GM19238 (cell line): ENCODE results near the gene INS.
"Not testable (repeated sequence)": the region's sequence is repeated elsewhere in the genome, so short reads cannot be mapped to it uniquely, and the experiment has no call there.

ENCODE experiments used
- DNase-seq: peaks from one replicate; pipeline ENCODE4 v3.0.0; 2011; ENCODE audit warnings: low spot score; ENCODE audit not compliant: insufficient read length

The INS gene

GRCh38 chr11:2182075-2182474, 21.1 kb upstream of the INS start:
- no peak for DNase-seq

DNA sequence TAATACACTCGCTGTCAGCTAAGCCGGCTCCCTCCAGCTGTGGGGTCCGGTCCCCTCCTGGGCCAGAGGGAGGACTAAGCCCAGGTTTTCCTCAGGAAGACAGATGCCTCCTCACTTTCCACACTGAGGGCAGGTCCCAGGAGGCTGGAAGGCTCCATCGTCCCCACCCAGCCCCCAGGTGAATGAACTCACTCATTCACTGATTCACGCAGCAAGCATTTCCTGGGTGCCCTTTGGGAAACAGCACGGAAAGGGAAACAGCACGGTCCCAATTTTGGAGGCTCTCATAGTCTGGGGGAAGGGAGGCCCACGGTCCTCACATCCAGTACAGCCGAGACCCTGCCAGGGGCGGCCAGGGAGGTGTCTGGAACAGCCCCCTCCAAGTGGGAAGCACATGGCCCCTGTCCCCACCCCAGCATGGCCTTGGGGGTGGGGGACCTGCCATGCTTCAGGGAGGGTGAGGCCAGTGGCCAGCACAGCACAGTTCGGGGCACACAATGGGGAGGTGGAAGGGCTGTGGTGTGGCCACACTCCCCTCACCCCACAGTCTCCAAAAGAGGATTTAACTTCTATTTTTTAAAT, 19.9 kb upstream of the INS start:
- DNase-seq: no peak

GRCh38 chr11:2180347-2180746, 19.3 kb upstream of the INS start:
- DNase-seq: no peak

GRCh38 chr11:2179516-2179915, 18.5 kb upstream of the INS start:
- DNase-seq: no peak

DNA sequence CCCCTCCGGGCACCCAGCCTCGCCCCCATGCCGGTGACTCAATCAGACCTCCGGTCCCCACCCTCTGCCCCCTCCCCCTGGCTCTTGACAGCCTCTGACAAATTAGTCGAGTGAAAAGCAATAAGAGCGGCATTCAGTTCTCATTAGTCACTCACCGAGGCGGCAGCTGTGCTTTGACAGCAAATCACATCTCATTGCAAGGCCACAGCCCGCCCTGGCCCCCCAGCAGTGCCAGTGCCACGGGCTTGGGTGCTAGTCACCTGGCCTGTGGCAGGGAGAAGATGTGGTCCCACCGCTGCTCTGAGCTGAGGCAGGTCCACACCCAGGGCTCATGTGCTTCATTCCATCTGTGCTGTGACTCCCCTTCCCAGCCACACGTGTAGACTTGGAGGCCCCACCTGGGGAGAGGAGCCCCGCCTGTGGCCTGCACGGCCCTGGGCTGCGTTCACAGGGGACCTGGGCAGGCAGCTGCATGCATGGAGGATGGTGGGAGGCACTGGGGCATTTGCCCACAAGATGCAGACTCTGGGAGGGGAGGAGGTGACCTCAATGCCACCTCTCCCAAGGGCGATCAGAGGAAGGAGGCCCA, 18.0 kb upstream of the INS start:
- DNase-seq: no peak

DNA sequence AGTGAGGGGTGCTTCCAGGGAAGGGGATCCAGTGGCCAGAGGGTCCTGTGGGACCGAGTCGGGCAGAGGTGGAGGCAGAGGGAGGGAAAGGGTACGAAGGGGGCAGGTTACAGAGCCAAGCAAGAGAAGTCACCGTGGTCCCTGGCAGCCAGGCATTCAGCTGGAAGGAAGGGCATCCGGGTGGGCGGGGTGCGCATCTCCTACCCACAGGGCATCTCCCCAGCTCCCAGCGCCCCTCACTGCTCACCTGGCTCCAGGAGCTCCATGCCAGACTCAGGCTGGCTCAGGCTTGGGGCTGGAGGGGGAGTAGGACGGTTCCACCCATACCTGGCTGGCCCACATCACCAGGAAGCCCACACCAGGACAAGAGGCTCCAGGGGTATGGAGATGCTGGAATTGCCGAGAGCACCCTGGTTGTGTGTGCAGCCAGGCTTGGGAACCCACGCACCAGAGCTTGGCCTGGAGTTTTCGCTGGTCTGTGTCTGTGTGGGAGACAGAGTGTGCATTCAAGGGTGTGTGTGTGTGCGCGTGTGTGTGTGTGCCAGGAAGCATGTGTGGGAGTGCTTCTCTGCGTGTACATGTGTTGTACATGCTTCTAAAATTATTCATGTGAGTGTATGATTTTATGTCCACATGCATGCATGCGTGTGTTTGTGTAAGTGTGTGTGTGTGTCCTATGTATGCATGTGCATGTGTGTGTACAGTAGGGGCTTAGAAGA, 17.2 kb upstream of the INS start:
- DNase-seq: not testable (repeated sequence)

GRCh38 chr11:2177076-2177475, 16.1 kb upstream of the INS start:
- no peak for DNase-seq

- DNase-seq: no peak
Measured at GRCh38 chr11:2176389-2176900, 15.4 kb upstream of the INS start.

DNA sequence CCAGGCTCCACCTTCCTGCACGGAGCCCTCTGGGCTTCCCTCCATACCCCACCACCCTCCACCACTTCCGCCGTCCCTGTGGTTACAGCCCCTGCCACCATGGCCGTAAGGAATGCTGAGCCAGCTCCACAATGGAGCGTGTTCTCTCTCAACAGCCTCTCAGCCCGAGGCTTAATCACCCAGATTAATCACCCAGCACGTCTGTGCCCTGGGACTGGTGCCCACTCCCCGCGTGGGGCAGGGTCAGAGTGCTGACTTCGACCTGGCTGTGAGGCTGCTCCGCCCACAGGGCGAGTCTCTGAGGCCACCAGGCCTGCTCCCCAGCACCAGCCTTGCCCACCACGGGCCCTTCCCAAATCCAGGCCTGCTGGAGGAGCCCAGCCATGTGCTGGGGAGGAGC, 14.7 kb upstream of the INS start:
- no peak for DNase-seq

GRCh38 chr11:2174361-2174760, 13.4 kb upstream of the INS start:
- no peak for DNase-seq

GRCh38 chr11:2173761-2174160, 12.8 kb upstream of the INS start:
- DNase-seq: no peak

DNA sequence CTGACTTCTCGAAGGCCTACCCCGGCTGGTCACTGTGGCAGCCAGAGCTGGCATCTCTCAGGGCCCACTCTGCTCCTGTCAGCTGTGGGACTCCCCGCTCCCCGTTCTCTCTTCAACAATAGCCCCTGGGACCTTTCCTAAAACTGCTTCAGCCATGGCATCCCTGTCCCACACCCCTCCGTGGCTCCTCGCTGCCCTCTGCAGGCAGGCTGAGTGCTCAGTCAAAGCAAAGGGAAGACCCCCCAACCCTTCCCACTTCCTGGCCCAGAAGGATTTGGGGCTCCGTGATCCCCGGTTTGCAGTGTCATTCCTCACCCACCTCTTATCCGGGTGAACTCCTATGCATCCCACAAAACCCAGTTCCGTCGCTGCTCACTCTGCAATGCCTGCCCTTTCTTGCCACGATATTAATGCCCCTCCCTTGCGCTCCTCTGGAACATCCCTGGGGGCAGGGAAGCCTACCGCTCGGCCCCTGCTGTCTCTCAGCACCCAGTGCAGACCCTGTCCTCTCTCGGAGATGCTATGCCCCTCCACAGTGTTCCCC, 12.2 kb upstream of the INS start:
- no peak for DNase-seq

DNA sequence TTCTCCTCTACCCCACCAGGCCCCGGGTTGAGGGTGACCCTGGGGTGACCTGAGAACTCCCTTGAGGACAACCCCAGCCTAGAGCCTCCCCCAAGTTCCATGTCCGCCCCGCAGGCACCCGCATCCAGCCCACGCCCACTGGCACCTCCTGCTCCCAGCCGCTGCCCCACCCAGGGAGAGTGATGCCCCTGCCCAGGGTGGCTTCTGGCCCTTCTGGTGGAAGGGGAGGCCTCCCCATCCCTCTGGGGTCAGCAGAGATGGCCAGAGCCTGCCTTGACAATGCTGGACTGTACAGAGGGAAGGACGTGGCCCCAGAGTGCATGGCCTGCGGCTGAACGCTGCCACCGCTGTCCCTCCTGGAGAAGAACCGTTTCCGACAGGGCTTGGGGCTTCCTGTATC, 11.7 kb upstream of the INS start:
- DNase-seq: no peak

DNA sequence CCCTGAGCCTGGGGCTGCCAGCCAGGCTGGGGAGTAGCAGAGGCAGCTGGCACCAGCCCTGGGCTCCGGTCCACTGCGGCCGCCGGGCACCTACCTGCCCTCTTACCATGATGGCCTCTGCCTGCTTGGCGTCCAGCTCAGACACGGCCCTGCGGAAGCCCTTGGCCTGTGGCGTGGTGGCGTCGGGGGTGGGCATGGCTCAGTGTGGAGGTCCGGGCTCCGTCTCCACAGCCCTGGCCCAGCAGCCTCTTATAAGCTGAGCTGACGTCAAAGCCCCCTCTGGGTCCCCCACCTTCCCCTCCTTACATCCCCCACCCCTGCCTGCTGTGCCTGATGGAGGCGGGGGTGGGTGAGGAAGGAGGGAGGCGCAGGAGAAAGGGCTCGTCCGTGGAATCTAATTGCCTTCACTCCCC, 10.6 kb upstream of the INS start, which contains the start of gene TH:
TH (minus strand) TSS at position 225 of the 413 bp plus-strand sequence; CDS start at position 196, 29 bp downstream.
- no peak for DNase-seq

DNA sequence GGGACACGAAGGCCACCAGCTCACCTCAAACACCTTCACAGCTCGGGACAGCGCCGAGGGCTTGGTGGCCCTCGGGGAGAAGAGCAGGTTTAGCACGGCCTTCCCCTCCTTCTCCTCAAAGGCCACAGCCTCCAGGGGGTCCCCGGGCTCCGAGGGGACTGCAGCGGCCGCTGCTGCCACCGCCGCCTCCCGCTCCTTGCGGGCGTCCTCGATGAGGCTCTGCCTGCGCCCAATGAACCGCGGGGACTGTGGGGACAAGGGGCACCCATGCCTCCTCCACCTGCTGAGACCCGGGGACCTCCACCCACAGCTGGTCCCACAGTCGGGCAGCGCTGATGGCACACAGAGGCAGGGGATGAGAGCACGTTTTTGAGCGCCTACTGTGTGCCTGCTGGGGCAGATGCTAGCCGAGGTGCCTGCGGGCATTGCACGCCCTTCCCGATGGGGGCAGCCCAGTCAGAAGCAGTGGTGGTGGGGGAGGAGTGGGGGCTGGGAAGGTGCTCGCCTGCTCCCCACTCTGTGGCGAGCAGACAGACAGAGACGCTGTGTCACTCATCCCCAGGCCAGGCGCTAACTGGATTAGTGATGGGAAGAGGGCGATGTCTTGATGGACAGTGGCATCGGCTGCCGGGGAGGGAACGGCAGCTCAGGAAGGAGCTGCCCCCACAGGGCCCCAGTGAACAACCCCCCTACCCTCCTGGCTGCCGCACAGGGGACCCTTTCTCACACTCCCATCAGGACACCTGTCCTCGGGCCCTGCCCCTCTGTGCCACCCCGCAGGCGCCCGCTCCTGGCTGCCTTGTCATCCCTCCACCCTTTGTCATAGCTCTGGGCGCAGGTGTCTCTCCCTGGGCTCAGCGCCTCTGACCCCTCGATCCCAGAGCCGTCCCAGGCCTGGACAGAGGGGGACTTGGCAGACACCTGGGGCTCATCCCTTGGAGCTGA, 8.9 kb upstream of the INS start:
- DNase-seq: no peak

GRCh38 chr11:2169005-2169378, 8.0 kb upstream of the INS start:
- no peak for DNase-seq

DNA sequence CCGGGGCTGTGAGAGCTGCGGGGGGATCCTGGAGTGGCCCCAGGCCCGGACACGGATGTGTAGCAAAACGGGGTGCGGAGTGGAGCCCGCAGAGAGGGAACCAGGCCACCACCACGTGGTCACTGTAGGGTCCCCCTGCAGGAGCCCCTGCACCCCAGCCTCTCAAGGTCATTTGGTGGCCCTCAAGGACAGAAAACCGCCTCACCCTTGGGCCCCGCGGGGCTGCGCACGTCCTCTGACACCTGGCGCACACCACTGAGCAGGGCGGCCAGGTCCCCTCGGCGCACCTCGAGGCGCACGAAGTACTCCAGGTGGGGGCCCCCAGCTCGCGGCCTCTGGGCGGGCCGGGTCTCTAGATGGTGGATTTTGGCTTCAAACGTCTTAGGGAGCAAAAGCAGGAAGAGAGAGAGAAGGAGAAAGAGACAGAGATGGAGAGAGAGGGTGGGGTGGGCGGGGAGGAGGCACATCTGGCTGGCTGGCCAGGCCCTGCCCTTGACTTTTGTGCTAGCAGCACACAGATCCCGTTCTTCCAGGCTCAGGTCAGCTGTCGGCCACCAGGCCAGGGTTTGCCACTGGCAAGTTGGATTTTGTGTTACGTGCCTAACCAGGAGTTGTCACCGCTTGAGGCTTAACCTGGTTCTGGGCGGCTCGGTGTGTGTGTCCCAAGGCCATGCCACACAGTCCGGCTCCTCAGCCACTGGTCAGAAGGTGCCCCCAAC, 7.4 kb upstream of the INS start:
- DNase-seq: no peak

DNA sequence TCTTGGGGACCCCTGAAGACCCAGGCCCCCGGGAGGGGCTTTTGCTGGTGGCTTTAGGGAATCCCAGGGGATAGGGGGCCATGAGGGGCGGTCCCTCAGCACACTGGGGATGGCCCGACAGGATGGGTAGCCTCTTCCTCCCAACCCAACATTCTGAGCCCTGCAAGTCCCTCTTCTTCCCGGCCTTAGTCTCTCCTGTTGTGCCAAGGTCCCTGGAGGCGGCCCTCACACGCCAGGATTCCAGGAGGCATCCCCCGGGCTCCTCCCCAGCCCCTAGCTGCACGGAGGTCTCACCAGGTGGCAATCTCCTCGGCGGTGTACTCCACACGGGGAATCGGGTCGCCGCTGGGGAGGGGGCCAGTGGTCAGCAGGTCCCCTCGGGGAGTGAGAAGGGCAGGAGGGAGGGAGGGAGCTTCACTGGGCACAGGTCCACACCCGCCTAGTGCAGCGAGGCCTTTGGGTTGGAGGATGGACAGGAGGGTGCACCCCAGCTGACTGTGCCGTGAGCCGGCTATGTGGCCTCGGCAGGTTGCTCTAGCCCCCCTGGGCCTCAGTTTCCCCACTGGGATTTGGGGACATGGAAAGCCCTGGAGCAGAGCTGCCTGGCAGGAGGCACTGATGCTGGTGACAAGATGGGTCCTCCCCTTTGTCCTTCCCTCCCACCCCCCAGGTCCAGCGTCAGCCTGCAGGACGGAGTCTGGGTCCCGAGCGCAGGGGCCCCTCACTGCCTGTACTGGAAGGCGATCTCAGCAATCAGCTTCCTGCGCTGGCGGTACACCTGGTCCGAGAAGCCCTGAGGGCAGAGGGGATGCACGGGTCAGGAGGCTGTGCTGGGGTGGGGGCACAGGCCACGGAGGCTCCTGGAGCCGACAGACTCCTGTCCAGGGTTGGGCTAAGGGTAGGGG, 6.4 kb upstream of the INS start:
- DNase-seq: no peak

GRCh38 chr11:2166091-2166851, 5.3 kb upstream of the INS start:
- no peak for DNase-seq
